Stomach (tissue), 4 donors: ENCODE data around the gene PAMR1.
"Not testable (repeated sequence)": the region's sequence is repeated elsewhere in the genome, so short reads cannot be mapped to it uniquely, and the experiment has no call there.

Experiments
- CTCF ChIP-seq, 7 experiments: fragments of 450-650 bp in 4 of 7; fragments of 200-600 bp in 3 of 7; sonication (generic) in 3 of 7; IDR thresholded peaks; one replicate each; pipeline ENCODE4 v1.5.1; 2016 to 2019; ENCODE audit warnings: antibody characterized with exemption in 7 of 7, control low read depth in 2 of 7, mild to moderate bottlenecking in 1 of 7
- EP300 ChIP-seq: sonication (generic); formaldehyde crosslinking; IDR thresholded peaks from one replicate; pipeline ENCODE4 v1.6.1; 2017; ENCODE audit warnings: antibody characterized with exemption
- POLR2A ChIP-seq, 4 donors: fragments of 450-650 bp; IDR thresholded peaks; one replicate each; pipeline ENCODE4 v1.6.1; 2016; ENCODE audit warnings: antibody characterized with exemption in 4 of 4, control low read depth in 2 of 4, mild to moderate bottlenecking in 1 of 4, moderate library complexity in 1 of 4
- POLR2AphosphoS5 ChIP-seq, 3 donors: sonication (generic); formaldehyde crosslinking; IDR thresholded peaks; one replicate each; pipeline ENCODE4 v1.6.1; 2016; ENCODE audit warnings: antibody characterized with exemption in 3 of 3

GRCh38 chr11:35522091-35522490 lies 3.3 kb downstream of the PAMR1 start:
- TF ChIP-seq CTCF (IDR thresholded peaks at IDR 0.05); POLR2A (IDR thresholded peaks at IDR 0.05); EP300; POLR2AphosphoS5 (IDR thresholded peaks at IDR 0.05): not testable (repeated sequence)
